Colonic mucosa (tissue), 4 donors: ENCODE measurements around the gene GNB1L. TPM values are rescaled to one million over a fixed set of nuclear protein-coding genes. Genes with fewer than 3 reads are reported as not detected.
A peak's percentile ranks its signal among the peaks of the same experiment; 100 is the strongest.

Source experiments
- DNase-seq: peaks from one replicate; pipeline ENCODE4 v3.0.0-alpha.2; 2020
- H3K27ac ChIP-seq: fragments of 200-600 bp; one replicate; pipeline ENCODE4 v1.8.0; 2021
- H3K27me3 ChIP-seq: fragments of 200-600 bp; one replicate; pipeline ENCODE4 v1.8.0; 2021
- H3K36me3 ChIP-seq: fragments of 200-600 bp; one replicate; pipeline ENCODE4 v1.8.0; 2021
- H3K4me1 ChIP-seq: fragments of 200-600 bp; one replicate; pipeline ENCODE4 v1.8.0; 2021; ENCODE audit warnings: mild to moderate bottlenecking
- H3K4me3 ChIP-seq: fragments of 200-600 bp; one replicate; pipeline ENCODE4 v1.8.0; 2021
- H3K9ac ChIP-seq, 2 donors: one replicate each; pipeline ENCODE4 v1.7.0; 2013; ENCODE audit warnings: control low read depth in 2 of 2, low read depth in 2 of 2, low read length in 2 of 2
- H3K9me3 ChIP-seq: fragments of 200-600 bp; one replicate; pipeline ENCODE4 v1.8.0; 2021
- intact Hi-C: fragments of 100-400 bp; cut with DNase I; formaldehyde crosslinking; loops from one replicate; pipeline ENCODE4 v1.14.1; 2022
- total RNA-seq, 2 donors: library from RNA; stranded (reverse); fragmentation: NEBNext Ultra II Directional in 1 of 2; extraction: Animal tissue kit (Norgen Biotek cat#: 25700) in 1 of 2; gene quantifications; one replicate each; pipeline ENCODE4 v1.2.1, GENCODE V29; 2021
- TF ChIP-seq, protein P1 (sequence below): fragments of 200-600 bp; IDR thresholded peaks from one replicate; pipeline ENCODE4 v1.8.0; 2022; ENCODE audit warnings: antibody characterized with exemption, mild to moderate bottlenecking
- donor health status: healthy.
- donor health status: DM: no; HTN: no; CAD: no.
- donor health status: DM: no; HTN: no; CAD: no.

The GNB1L gene
- total RNA-seq, 2 donors from 2014 or later: 4.4 to 10.2 TPM

DNA sequence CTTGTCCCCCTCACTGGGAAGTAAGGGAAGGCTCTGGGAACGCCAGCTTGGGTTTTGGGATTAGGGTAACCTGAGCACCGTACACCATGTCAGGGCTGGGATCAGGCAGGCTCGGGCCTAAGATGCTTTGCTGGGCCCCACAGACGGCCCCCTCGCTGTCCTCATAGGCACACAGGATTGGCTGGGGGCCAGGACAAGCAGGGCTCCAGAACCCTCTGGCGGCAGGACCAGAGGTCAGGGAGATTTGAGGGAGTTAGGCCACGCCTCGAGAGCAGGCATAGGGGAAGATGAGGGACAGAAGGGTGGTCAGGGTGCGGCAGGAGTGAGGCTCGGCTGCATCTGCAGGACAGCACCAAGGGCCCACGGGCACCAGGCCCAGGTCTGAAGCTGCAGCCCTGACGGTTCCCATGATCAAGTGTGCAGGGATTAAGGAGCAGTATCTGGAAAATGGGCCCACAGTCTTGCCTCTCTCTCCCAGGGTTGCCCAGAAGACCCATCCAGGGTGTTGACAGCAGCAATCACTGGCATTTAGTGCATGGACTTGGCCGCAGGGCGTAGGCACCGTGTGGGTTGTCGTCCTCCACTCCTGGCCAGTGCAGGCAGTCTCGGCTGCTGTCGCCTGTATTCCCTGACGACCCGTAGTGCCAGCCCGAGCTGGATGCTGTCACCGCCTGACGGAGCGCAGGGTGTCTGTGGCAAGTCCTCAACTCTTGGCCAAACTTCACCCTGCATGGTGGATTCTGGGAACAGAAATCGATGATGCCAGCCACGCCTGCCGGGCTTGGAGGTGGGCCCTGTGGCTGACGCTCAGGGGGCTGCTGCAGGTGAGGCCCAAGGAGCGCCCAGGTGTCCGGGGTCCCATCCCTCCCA, 15.7 kb upstream of the GNB1L start:
- Histone ChIP-seq H3K9ac (no peak overlapping the region), H3K9me3 (no peaks in the 10 kb centered on the region), H3K4me1 (peaks cover 9% of the 10 kb centered on the region), H3K27me3 (no peaks in the 10 kb centered on the region), H3K4me3 (no peak overlapping the region), H3K27ac (no peak overlapping the region), H3K36me3 (no peaks in the 10 kb centered on the region)
- DNase-seq: peak; percentile 16
- intact Hi-C loops: no loop called here
- TF ChIP-seq, protein P1, sequence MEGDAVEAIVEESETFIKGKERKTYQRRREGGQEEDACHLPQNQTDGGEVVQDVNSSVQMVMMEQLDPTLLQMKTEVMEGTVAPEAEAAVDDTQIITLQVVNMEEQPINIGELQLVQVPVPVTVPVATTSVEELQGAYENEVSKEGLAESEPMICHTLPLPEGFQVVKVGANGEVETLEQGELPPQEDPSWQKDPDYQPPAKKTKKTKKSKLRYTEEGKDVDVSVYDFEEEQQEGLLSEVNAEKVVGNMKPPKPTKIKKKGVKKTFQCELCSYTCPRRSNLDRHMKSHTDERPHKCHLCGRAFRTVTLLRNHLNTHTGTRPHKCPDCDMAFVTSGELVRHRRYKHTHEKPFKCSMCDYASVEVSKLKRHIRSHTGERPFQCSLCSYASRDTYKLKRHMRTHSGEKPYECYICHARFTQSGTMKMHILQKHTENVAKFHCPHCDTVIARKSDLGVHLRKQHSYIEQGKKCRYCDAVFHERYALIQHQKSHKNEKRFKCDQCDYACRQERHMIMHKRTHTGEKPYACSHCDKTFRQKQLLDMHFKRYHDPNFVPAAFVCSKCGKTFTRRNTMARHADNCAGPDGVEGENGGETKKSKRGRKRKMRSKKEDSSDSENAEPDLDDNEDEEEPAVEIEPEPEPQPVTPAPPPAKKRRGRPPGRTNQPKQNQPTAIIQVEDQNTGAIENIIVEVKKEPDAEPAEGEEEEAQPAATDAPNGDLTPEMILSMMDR: no peak

DNA sequence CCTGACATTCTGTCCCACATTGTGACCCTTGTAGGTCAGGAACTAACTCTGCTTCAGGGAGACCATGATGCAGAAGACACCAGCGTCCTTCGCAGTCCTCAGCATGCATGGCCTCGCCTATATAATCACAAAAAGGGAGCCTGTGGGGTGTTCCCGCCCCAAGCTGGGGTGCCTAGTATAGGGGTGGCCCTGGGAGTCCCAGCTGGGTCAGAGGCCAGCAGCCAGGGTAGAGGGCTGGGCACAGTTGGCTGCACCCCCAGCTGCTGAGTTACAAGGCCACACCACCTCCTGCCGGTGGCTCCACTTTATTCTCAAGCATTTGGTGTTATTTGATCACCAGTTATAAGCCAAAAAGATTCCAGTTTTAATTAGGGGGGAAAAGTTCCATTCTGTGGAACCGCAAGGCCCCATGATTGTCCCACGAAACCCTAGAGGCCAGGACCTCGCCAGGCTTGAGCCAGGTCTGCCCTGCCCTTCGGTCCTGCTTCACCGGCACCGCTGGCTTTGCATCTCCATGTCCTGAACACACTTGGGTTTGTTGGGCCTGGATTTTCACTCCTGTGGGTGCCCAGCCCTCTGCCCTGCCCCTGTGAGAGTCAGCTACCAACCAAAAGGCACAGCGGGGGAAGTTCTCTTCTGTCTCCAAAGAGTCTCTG, 15.0 kb upstream of the GNB1L start:
- peak; percentile 17 for DNase-seq
- no peaks in the 10 kb centered on the region for H3K9me3 ChIP-seq
- no peak overlapping the region for H3K27ac ChIP-seq
- H3K36me3 ChIP-seq: no peaks in the 10 kb centered on the region
- TF ChIP-seq, protein P1: no peak
- no peak overlapping the region for H3K4me3 ChIP-seq
- intact Hi-C loops: loop anchor here (10.0 kb wide), 1 partner anchor 65 kb away; no protein-coding TSS in a partner anchor
- H3K27me3 ChIP-seq: no peaks in the 10 kb centered on the region
- H3K9ac ChIP-seq: no peak overlapping the region
- peaks cover 9% of the 10 kb centered on the region for H3K4me1 ChIP-seq

DNA sequence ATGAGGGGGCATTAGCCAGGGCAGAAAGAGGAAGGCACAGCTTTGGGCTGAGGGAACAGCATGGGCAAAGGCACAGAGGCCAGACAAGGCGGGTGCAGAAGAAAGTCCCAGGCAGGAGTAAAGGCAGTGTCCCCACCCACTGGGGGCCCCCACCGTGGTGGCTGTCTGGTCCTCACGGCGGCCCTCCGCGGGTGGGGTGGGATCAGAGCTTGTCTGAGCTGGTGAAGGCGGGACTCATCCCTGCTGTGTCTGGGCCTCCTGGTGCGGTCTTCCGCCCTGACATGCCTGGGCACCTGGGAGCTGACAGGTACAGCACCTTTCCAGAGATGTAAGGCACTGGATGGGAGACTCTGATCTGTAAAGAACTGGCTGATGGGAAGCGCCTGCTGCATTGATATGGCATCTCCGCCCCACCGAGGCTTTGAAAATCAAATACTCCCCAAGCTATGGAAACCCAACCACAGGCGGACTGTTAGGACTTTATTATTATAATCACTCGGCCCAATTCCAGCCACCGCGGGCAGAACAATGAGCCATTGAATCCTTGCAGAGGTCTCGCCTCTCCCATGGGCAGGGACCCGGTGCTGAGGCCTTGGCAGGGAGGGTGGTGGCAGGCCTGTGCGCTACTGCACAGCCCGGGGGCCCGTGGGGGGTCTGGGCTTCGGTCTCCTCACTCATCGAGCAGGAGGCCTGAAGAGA, 14.2 kb upstream of the GNB1L start:
- DNase-seq: peak; percentile 67
- H3K27ac ChIP-seq: no peak overlapping the region
- no peak overlapping the region for H3K4me3 ChIP-seq
- TF ChIP-seq, protein P1: no peak
- H3K36me3 ChIP-seq: no peaks in the 10 kb centered on the region
- H3K4me1 ChIP-seq: peaks cover 7% of the 10 kb centered on the region
- H3K9me3 ChIP-seq: no peaks in the 10 kb centered on the region
- no peaks in the 10 kb centered on the region for H3K27me3 ChIP-seq
- intact Hi-C loops: loop anchor here (10.0 kb wide), 1 partner anchor 66 kb away; no protein-coding TSS in a partner anchor
- peak overlapping the region in 1 of 2 donors; percentile 26 for H3K9ac ChIP-seq

DNA sequence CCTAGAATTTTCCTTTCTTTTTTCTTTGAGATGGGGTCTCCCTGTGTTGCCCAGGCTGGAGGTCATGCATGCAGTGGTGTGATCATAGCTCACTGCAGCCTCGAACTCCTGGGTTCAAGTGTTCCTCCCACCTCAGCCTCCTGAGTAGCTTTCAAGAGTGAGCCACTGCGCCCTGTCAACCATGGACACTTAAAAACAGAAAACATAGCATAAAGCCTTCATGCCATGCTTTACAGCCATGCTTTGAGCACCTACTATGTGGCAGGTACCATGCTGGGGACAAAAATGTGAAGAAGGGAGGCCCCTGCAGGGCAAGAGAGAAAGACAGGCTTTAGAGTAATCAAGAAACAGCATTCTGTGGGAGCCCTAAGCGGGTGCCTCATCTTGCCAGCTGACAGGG, 13.7 kb upstream of the GNB1L start:
- Histone ChIP-seq H3K4me1 (peaks cover 4% of the 10 kb centered on the region), H3K9ac (peak overlapping the region in 1 of 2 donors; percentile 26), H3K36me3 (no peaks in the 10 kb centered on the region), H3K27me3 (no peaks in the 10 kb centered on the region), H3K4me3 (no peak overlapping the region), H3K27ac (no peak overlapping the region), H3K9me3 (no peaks in the 10 kb centered on the region)
- DNase-seq: peak; percentile 16
- TF ChIP-seq, protein P1: no peak
- intact Hi-C loops: loop anchor here (10.0 kb wide), 1 partner anchor 66 kb away; no protein-coding TSS in a partner anchor

DNA sequence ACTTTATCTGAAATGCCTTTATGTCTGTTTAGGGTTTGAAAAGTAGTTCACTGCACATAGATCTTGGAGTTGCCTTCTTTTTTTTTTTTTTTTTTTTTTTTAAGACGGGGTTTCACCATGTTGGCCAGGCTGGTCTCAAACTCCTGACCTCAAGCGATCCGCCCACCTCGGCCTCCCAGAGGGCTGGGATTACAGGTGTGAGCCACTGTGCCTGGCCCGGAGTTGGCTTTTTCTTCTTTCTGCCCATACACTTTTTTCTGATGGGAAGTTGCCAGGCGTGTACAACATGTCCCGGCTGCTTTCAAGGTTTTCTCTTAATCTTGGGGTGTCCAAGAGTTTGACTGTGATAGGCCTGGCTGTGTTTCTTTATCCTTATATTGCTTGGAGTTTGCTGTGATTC, 12.9 kb upstream of the GNB1L start:
- H3K36me3 ChIP-seq: no peaks in the 10 kb centered on the region
- H3K27ac ChIP-seq: no peak overlapping the region
- TF ChIP-seq, protein P1: no peak
- no peak for DNase-seq
- no peaks in the 10 kb centered on the region for H3K27me3 ChIP-seq
- intact Hi-C loops: loop anchor here (10.0 kb wide), 1 partner anchor 67 kb away; no protein-coding TSS in a partner anchor
- no peaks in the 10 kb centered on the region for H3K4me1 ChIP-seq
- H3K9me3 ChIP-seq: no peaks in the 10 kb centered on the region
- H3K9ac ChIP-seq: no peak overlapping the region
- no peak overlapping the region for H3K4me3 ChIP-seq
